ENCODE data around the gene ITPKB. TPM values are rescaled to one million over a fixed set of nuclear protein-coding genes. Genes with fewer than 3 reads are reported as not detected.

The ITPKB gene
- total RNA-seq, 5 donors from 2014 or later (not counting 1 experiment from before 2014, with no cell fraction given): 153 to 351 (median 179) TPM

DNA sequence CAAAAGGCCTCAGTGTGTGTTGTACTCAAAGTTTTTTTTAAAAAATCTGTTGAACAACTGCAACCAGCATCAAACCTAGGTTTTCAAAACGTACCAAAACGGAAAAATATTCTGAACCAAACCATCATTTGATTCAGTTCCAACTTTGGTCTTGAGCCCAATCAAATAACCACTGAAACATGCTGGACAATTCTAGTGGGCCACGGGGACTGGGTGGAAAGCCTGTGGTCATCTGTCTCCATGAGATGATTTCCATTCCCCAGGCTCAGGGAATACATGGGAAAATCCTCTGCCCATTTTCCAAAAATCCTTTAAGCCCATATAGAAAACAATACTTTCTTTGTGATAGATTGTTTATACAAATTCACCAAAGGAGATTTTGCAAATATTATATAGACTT lies 22.5 kb downstream of the ITPKB start:
- H3K27me3 ChIP-seq (replicated peaks in 1 of 2; ENCODE audit: control insufficient read depth in 2 of 2, extremely low read depth in 1 of 2, insufficient read depth in 2 of 2, low read length in 1 of 2): no peaks in the 10 kb centered on the region
- H3K36me3 ChIP-seq (ENCODE audit: control insufficient read depth in 2 of 2, extremely low read depth in 1 of 2, insufficient read depth in 1 of 2, low read length in 1 of 2): peaks cover 11 to 32% of the 10 kb centered on the region in 2 donors
- peak overlapping the region in 2 of 3 donors; percentile 64 to 85 for H3K4me3 Mint-ChIP-seq
- H3K36me3 Mint-ChIP-seq: peaks cover 36% of the 10 kb centered on the region
- ATAC-seq (replicated peaks in 1 of 4): no peak
- peak overlapping the region; percentile 74 to 89 for H3K27ac Mint-ChIP-seq
- H3K27ac ChIP-seq (ENCODE audit: low read length): peak overlapping the region; percentile 65
- ChIA-PET CTCF (no interaction called here), POLR2A (interaction anchor here in 1 of 2 donors (0.5 to 1.2 kb wide), 2 partner anchors 18 to 123 kb away, joined by 3 read pairs; no protein-coding TSS in a partner anchor)
- 20% methylated on average over 2 of the region's 3 CpGs for WGBS (ENCODE audit: insufficient coverage)
- peaks cover 4 to 9% (median 5%) of the 10 kb centered on the region in 3 donors for H3K9me3 Mint-ChIP-seq
- DNase-seq: no peak
- peaks cover 92 to 97% (median 94%) of the 10 kb centered on the region in 3 donors for H3K4me1 Mint-ChIP-seq
- H3K9me3 ChIP-seq: no peaks in the 10 kb centered on the region
- H3K4me3 ChIP-seq (ENCODE audit: control insufficient read depth in 1 of 2, extremely low read depth in 1 of 2, low read length in 1 of 2): no peak overlapping the region
- H3K27me3 Mint-ChIP-seq: no peaks in the 10 kb centered on the region
- peaks cover 55 to 82% of the 10 kb centered on the region in 2 experiments for H3K4me1 ChIP-seq (ENCODE audit: control insufficient read depth in 1 of 2, extremely low read depth in 1 of 2, insufficient read depth in 2 of 2, low read length in 2 of 2)

DNA sequence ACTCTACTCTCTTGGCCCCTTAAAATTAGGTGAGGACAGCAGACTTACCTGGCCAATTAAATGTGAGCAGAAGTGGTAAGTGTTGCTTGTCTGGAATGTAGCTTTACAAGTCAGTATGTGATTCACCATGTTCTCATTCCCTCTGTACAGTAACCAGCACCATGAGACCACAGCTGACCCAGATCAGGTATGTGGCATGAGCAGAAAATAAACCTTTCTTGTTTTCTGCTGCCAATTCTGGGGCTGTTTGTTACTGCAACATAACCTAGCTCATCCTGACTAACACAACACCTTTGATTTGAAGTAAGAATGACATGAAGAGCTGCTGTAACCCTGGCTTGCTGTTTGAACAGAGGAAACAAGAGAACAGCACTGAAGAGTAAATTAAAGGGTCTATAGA lies 24.9 kb downstream of the ITPKB start:
- peak overlapping the region; percentile 94 to 97 for H3K27ac Mint-ChIP-seq
- DNase-seq: no peak
- peak overlapping the region in 1 of 3 donors; percentile 83 for H3K4me3 Mint-ChIP-seq
- no peak for ATAC-seq (replicated peaks in 1 of 4)
- no peaks in the 10 kb centered on the region for H3K27me3 ChIP-seq (replicated peaks in 1 of 2; ENCODE audit: control insufficient read depth in 2 of 2, extremely low read depth in 1 of 2, insufficient read depth in 2 of 2, low read length in 1 of 2)
- H3K4me1 ChIP-seq (ENCODE audit: control insufficient read depth in 1 of 2, extremely low read depth in 1 of 2, insufficient read depth in 2 of 2, low read length in 2 of 2): peaks cover 75 to 88% of the 10 kb centered on the region in 2 experiments
- no peak overlapping the region for H3K4me3 ChIP-seq (ENCODE audit: control insufficient read depth in 1 of 2, extremely low read depth in 1 of 2, low read length in 1 of 2)
- peak overlapping the region; percentile 64 for H3K27ac ChIP-seq (ENCODE audit: low read length)
- ChIA-PET POLR2A (interaction anchor here (0.5 to 0.9 kb wide), 4 partner anchors 9 to 18 kb away, joined by 3 to 15 read pairs (median 6); no protein-coding TSS in a partner anchor), CTCF (interaction anchor here in 1 of 2 donors (0.5 to 2.8 kb wide), 2 partner anchors 17 to 721 kb away, joined by 3 to 8 read pairs; no protein-coding TSS in a partner anchor)
- no peaks in the 10 kb centered on the region for H3K27me3 Mint-ChIP-seq
- peaks cover 8 to 23% of the 10 kb centered on the region in 2 donors for H3K36me3 ChIP-seq (ENCODE audit: control insufficient read depth in 2 of 2, extremely low read depth in 1 of 2, insufficient read depth in 1 of 2, low read length in 1 of 2)
- H3K9me3 ChIP-seq: no peaks in the 10 kb centered on the region
- H3K9me3 Mint-ChIP-seq: peaks cover 4 to 9% (median 5%) of the 10 kb centered on the region in 3 donors
- peaks cover 98 to 99% (median 98%) of the 10 kb centered on the region in 3 donors for H3K4me1 Mint-ChIP-seq
- peaks cover 32% of the 10 kb centered on the region for H3K36me3 Mint-ChIP-seq

DNA sequence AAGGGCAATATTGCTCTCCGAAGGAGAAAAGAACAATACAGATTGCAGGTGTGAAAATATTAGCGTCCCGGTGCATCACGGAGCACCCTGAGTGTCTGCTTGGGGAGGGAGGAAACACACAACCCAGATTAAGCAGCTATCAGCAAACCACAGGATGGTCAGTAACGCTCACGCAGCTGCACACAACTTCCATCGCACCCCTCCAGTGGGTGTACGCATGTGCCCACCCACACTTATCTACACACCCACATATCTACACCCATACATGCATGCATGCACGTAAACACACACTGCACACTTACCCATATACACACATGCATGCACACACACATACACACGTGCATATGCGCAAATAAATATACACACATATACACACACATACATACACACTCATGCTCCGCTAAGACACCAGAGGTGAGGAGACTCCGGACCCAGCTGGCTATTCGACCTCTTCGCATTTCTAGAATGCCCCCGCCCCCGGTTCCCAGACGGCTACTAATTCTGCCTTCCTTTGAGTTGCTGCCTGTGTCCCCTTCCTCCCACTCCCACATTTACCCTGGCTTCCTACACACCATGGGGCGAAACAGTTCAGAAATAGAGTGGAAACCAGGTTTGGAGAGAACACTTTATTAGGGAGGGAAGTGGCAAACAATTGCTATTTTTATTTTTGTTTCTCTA lies 26.2 kb downstream of the ITPKB start:
- H3K27ac Mint-ChIP-seq: peak overlapping the region; percentile 94 to 97
- Histone ChIP-seq H3K9me3 (no peaks in the 10 kb centered on the region), H3K36me3 (ENCODE audit: control insufficient read depth in 2 of 2, extremely low read depth in 1 of 2, insufficient read depth in 1 of 2, low read length in 1 of 2) (peaks cover 0 to 23% of the 10 kb centered on the region in 2 donors), H3K4me3 (ENCODE audit: control insufficient read depth in 1 of 2, extremely low read depth in 1 of 2, low read length in 1 of 2) (peak overlapping the region; percentile 23 to 26), H3K27ac (ENCODE audit: low read length) (peak overlapping the region; percentile 64), H3K4me1 (ENCODE audit: control insufficient read depth in 1 of 2, extremely low read depth in 1 of 2, insufficient read depth in 2 of 2, low read length in 2 of 2) (peaks cover 77 to 85% of the 10 kb centered on the region in 2 experiments), H3K27me3 (replicated peaks in 1 of 2; ENCODE audit: control insufficient read depth in 2 of 2, extremely low read depth in 1 of 2, insufficient read depth in 2 of 2, low read length in 1 of 2) (no peaks in the 10 kb centered on the region)
- ChIA-PET POLR2A (interaction anchor here (0.6 to 1.3 kb wide), 3 partner anchors 11 to 77 kb away, joined by 3 read pairs; no protein-coding TSS in a partner anchor), CTCF (interaction anchor here in 1 of 2 donors (1.4 to 2.9 kb wide), 4 partner anchors 10 to 23 kb away, joined by 3 to 9 read pairs (median 6); no protein-coding TSS in a partner anchor)
- peaks cover 98 to 99% (median 98%) of the 10 kb centered on the region in 3 donors for H3K4me1 Mint-ChIP-seq
- ATAC-seq (replicated peaks in 1 of 4): peak in 3 of 4 experiments; percentile 4 to 5 (median 5)
- 15% methylated on average over 7 of the region's 19 CpGs for WGBS (ENCODE audit: insufficient coverage)
- peaks cover 38% of the 10 kb centered on the region for H3K36me3 Mint-ChIP-seq
- peak overlapping the region; percentile 54 to 83 (median 71) for H3K4me3 Mint-ChIP-seq
- no peaks in the 10 kb centered on the region for H3K27me3 Mint-ChIP-seq
- DNase-seq: no peak
- H3K9me3 Mint-ChIP-seq: peaks cover 4 to 9% (median 5%) of the 10 kb centered on the region in 3 donors

DNA sequence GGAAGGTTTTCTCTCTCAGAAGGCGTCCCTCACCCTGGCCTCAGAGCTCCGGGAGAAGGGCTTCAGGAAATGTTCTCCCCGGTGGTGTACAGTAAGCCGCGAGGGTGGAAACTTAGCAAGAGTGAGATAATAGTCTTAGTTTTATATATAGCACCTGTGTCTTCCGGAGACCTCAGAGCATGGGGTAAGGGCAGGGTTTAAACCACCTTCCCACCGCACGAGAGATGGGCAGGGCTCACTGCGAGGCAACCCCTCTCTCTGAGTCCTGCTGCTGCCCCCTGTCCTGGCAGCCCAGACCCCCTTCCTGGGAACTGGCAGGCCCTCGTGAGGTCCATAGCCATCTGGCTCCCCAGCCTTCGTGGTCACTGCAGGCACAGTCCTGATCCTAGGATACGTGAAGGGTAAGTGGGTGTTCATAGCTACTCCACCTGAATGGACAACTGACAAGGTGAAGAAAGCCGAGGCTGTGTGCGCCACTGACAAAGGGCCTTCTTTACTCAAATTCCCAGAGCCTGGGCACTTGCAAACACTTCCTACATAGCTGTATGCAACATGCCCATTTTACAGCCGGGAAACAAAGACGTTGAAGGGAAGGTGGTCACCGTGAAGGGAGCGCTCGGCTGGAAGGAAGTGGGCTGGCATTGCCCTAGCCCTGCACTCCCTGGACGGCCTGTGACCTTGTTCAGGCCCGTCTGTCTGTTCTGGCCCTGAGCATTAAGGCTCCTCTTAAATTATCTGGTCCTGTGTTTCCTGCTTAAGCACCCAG lies 26.9 kb downstream of the ITPKB start:
- H3K27me3 ChIP-seq (replicated peaks in 1 of 2; ENCODE audit: control insufficient read depth in 2 of 2, extremely low read depth in 1 of 2, insufficient read depth in 2 of 2, low read length in 1 of 2): no peaks in the 10 kb centered on the region
- H3K27ac Mint-ChIP-seq: peak overlapping the region; percentile 94 to 97
- peak overlapping the region; percentile 54 to 83 (median 71) for H3K4me3 Mint-ChIP-seq
- WGBS (ENCODE audit: insufficient coverage): 2% methylated on average over 12 of the region's 21 CpGs
- peaks cover 38% of the 10 kb centered on the region for H3K36me3 Mint-ChIP-seq
- ATAC-seq (replicated peaks in 1 of 4) (peak; percentile 56 to 78 (median 74)), DNase-seq (peak in 26 of 35 experiments; percentile 30 to 71 (median 46))
- H3K4me1 Mint-ChIP-seq: peaks cover 97 to 99% (median 98%) of the 10 kb centered on the region in 3 donors
- H3K9me3 Mint-ChIP-seq: peaks cover 4 to 9% (median 5%) of the 10 kb centered on the region in 3 donors
- H3K4me3 ChIP-seq (ENCODE audit: control insufficient read depth in 1 of 2, extremely low read depth in 1 of 2, low read length in 1 of 2): peak overlapping the region; percentile 23 to 26
- peak overlapping the region; percentile 64 for H3K27ac ChIP-seq (ENCODE audit: low read length)
- peaks cover 0 to 29% of the 10 kb centered on the region in 2 donors for H3K36me3 ChIP-seq (ENCODE audit: control insufficient read depth in 2 of 2, extremely low read depth in 1 of 2, insufficient read depth in 1 of 2, low read length in 1 of 2)
- H3K27me3 Mint-ChIP-seq: no peaks in the 10 kb centered on the region
- POLR2A ChIA-PET: interaction anchor here (0.6 to 1.3 kb wide), 5 partner anchors 12 to 78 kb away, joined by 3 to 7 read pairs (median 3); no protein-coding TSS in a partner anchor
- CTCF ChIA-PET: interaction anchor here in 1 of 2 donors (1.1 to 2.9 kb wide), 7 partner anchors 9 to 114 kb away, joined by 3 to 9 read pairs (median 5); no protein-coding TSS in a partner anchor
- peaks cover 73 to 78% of the 10 kb centered on the region in 2 experiments for H3K4me1 ChIP-seq (ENCODE audit: control insufficient read depth in 1 of 2, extremely low read depth in 1 of 2, insufficient read depth in 2 of 2, low read length in 2 of 2)
- no peaks in the 10 kb centered on the region for H3K9me3 ChIP-seq

DNA sequence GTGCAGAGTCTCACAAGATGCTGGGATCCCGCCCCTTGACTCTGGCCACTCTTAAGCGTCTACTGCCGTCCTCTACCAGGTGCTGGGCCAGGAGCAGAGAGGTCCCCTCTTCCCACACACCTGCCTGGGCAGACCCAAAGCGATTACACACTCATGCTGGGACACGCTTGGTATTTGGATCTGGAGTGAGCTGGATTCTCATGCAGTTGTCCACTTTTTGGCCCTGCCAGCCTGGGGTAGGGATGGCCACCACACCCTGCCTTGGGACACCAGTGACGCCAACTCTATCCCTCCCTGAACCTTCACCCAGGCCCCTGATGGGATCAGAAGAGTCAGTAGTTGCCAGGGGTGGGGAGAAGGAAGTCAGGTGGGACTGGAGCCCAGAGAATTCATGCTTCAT lies 28.6 kb downstream of the ITPKB start:
- POLR2A ChIA-PET: no interaction called here
- ATAC-seq (replicated peaks in 1 of 4) (no peak), DNase-seq (no peak)
- Histone ChIP-seq H3K4me1 (ENCODE audit: control insufficient read depth in 1 of 2, extremely low read depth in 1 of 2, insufficient read depth in 2 of 2, low read length in 2 of 2) (peaks cover 61 to 78% of the 10 kb centered on the region in 2 experiments), H3K27me3 (replicated peaks in 1 of 2; ENCODE audit: control insufficient read depth in 2 of 2, extremely low read depth in 1 of 2, insufficient read depth in 2 of 2, low read length in 1 of 2) (no peaks in the 10 kb centered on the region), H3K36me3 (ENCODE audit: control insufficient read depth in 2 of 2, extremely low read depth in 1 of 2, insufficient read depth in 1 of 2, low read length in 1 of 2) (peaks cover 0 to 44% of the 10 kb centered on the region in 2 donors), H3K27ac (ENCODE audit: low read length) (peak overlapping the region; percentile 64), H3K9me3 (no peaks in the 10 kb centered on the region), H3K4me3 (ENCODE audit: control insufficient read depth in 1 of 2, extremely low read depth in 1 of 2, low read length in 1 of 2) (peak overlapping the region in 1 of 2 donors; percentile 11)
- peaks cover 39% of the 10 kb centered on the region for H3K36me3 Mint-ChIP-seq
- H3K27me3 Mint-ChIP-seq: no peaks in the 10 kb centered on the region
- no CpG with 5 or more reads among the region's 6 CpGs for whole genome bisulfite sequencing (ENCODE audit: insufficient coverage)
- peaks cover 92 to 98% (median 92%) of the 10 kb centered on the region in 3 donors for H3K4me1 Mint-ChIP-seq
- H3K9me3 Mint-ChIP-seq: peaks cover 4 to 9% (median 5%) of the 10 kb centered on the region in 3 donors
- peak overlapping the region; percentile 0 to 83 (median 61) for H3K4me3 Mint-ChIP-seq
- peak overlapping the region; percentile 97 to 98 for H3K27ac Mint-ChIP-seq
- CTCF ChIA-PET: interaction anchor here (0.8 to 2.9 kb wide), 5 partner anchors 13 to 26 kb away, joined by 3 to 9 read pairs (median 5); no protein-coding TSS in a partner anchor

All from T-cell (primary cell).